Tibial nerve (tissue), 4 donors: ENCODE results near the gene NMRK2.

ENCODE experiments used
- CTCF ChIP-seq, 5 experiments: fragments of 200-600 bp in 3 of 5; fragments of 450-650 bp in 2 of 5; sonication (generic) in 3 of 5; IDR thresholded peaks; one replicate each; pipeline ENCODE4 v1.5.1; 2016 to 2019; ENCODE audit warnings: antibody characterized with exemption in 5 of 5, mild to moderate bottlenecking in 3 of 5, moderate library complexity in 2 of 5
- EP300 ChIP-seq, 2 donors: sonication (generic); formaldehyde crosslinking; IDR thresholded peaks; one replicate each; pipeline ENCODE4 v1.6.1; 2017; ENCODE audit warnings: antibody characterized with exemption in 2 of 2, mild to moderate bottlenecking in 1 of 2
- POLR2A ChIP-seq, 2 donors: fragments of 450-650 bp; IDR thresholded peaks; one replicate each; pipeline ENCODE4 v1.6.1; 2017; ENCODE audit warnings: antibody characterized with exemption in 2 of 2, mild to moderate bottlenecking in 2 of 2, moderate library complexity in 2 of 2

GRCh38 chr19:3980353-3981251 lies 47.7 kb downstream of the NMRK2 start:
- TF ChIP-seq CTCF (IDR thresholded peaks at IDR 0.05), result no peak
- TF ChIP-seq POLR2A (IDR thresholded peaks at IDR 0.05), result no peak
- no peak for TF ChIP-seq EP300 (IDR thresholded peaks at IDR 0.05)
